H1 (cell line): ENCODE measurements around the gene CCDC40. TPM values are rescaled to one million over a fixed set of nuclear protein-coding genes. Genes with fewer than 3 reads are reported as not detected.

Experiments
- BCL11A ChIP-seq, 2 experiments: IDR thresholded peaks; one replicate each; pipeline ENCODE4 v1.6.1; 2011; ENCODE audit warnings: low read depth in 2 of 2, low read length in 2 of 2, mild to moderate bottlenecking in 2 of 2
- TCF12 ChIP-seq: IDR thresholded peaks from 2 replicates; pipeline ENCODE4 v1.6.1; 2011; ENCODE audit warnings: low read depth, mild to moderate bottlenecking, low read length
- polyA plus RNA-seq, 7 experiments: library from polyadenylated mRNA; depleted of rRNA in 3 of 7; stranded (reverse) in 5 of 7; unstranded in 2 of 7; fragments of >200 nt in 5 of 7; fragments of 200-250 nt in 2 of 7; gene quantifications; 1 replicate in 5 of 7; 2 replicates in 1 of 7; 4 replicates in 1 of 7; pipeline versions ENCODE4 v1.2.1 to v1.2.3, GENCODE V29; 2011 to 2013; ENCODE audit warnings: missing spikeins in 2 of 7, mixed read lengths in 2 of 7
- total RNA-seq: library from RNA; stranded (reverse); fragmentation: NEBNext Ultra II Directional; extraction: Animal tissue kit (Norgen Biotek cat#: 25700); gene quantifications from 2 replicates; pipeline ENCODE4 v1.2.1, GENCODE V29; 2021

CCDC40 gene
- total and polyA plus RNA-seq, 2 of the 8 experiments (the other 6 are each of a cell fraction or from before 2014, with no cell fraction given): 4.1 to 11.5 TPM

DNA sequence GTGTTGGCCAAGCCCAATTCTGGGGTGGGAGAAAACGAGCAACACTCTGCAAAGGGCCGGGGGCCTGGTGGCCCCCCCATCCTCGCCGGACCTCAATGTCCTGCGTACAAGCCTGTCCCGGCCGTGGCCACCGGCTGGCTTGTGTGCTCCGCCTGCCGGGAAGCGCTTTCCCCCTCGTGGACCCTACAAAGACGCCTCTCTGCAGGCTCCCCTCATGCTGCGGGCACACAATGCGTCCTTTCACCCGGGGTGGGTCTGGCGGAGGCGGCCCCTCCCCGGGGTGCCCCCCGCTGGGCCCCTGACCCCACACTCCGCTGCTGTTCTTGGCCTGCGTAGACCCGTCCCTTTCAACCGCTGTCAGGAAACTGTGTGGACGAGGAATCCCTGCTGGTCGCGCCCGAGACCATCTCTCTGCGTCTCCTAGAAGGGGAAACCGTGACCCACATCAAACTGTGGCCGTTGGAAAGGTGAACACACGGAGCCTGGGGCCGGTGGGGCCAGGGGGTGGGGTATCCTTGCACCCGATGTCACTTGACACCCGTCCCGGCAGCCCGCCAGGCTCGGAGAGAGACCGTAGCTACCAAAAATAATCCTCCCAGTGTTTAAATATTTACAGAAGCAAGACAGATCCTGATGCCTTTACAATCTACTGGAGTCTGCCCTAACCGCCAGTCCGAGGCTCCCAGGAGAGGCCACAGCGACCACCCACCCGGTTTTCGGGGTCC is 44.4 kb upstream of the CCDC40 start (continued):
- TF ChIP-seq BCL11A (IDR thresholded peaks at IDR 0.05; ENCODE audit: low read depth in 2 of 2, low read length in 2 of 2) (no peak), TCF12 (no peak)
- TF ChIP-seq, all 59 proteins: peak for 3
